ENCODE results near the gene GAL3ST3.

GAL3ST3 gene

DNA sequence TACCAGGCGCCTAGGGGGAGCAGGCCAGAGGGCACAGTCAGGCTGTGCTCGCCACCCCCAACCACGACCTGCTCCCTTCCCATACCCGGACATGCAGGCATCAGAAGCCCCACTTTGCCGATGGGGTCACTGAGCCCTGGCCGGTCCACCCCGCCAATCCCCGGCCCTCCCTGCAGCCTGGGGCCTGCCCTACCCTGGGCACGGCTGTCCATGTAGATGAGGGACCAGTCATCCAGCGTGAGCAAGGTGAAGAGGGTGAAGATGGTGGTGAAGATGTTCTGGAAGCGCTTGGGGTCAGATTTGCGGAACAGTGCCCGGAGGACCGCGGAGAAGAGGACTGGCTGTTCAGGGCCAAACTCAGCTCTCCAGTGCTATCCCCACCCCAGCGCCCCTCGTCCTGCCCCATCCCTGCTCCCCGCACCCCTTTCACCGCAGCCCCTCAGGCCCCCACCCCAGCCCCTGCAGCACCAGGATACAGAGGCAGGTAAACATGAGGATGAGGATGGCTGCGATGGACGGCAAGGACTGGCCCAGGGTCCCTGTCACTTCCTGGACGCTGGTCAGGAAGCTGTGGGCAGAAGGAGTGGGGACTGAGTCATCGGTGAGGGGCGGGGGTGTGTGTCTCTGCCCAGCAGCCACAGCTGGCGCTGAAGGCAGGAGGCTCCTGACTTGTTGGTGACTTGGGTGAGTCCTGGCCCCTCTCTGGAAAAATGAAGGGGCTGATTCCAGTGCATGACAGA, 28.2 kb downstream of the GAL3ST3 start:
- DNase-seq, result no peak
- no peaks in the 10 kb centered on the region for H3K9me3 Mint-ChIP-seq
- no peak overlapping the region for H3K4me3 Mint-ChIP-seq
- TF ChIP-seq, protein P1, sequence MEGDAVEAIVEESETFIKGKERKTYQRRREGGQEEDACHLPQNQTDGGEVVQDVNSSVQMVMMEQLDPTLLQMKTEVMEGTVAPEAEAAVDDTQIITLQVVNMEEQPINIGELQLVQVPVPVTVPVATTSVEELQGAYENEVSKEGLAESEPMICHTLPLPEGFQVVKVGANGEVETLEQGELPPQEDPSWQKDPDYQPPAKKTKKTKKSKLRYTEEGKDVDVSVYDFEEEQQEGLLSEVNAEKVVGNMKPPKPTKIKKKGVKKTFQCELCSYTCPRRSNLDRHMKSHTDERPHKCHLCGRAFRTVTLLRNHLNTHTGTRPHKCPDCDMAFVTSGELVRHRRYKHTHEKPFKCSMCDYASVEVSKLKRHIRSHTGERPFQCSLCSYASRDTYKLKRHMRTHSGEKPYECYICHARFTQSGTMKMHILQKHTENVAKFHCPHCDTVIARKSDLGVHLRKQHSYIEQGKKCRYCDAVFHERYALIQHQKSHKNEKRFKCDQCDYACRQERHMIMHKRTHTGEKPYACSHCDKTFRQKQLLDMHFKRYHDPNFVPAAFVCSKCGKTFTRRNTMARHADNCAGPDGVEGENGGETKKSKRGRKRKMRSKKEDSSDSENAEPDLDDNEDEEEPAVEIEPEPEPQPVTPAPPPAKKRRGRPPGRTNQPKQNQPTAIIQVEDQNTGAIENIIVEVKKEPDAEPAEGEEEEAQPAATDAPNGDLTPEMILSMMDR (IDR thresholded peaks at IDR 0.05), result no peak
- H3K36me3 Mint-ChIP-seq (ENCODE audit: low read depth), result no peaks in the 10 kb centered on the region
- no peaks in the 10 kb centered on the region for H3K4me1 Mint-ChIP-seq
- H3K27me3 Mint-ChIP-seq (ENCODE audit: low read depth, poor library complexity), result peaks cover 39% of the 10 kb centered on the region
- H3K27ac Mint-ChIP-seq, result no peak overlapping the region

- no peaks in the 10 kb centered on the region for H3K36me3 Mint-ChIP-seq (ENCODE audit: low read depth)
- no peak overlapping the region for H3K4me3 Mint-ChIP-seq
- TF ChIP-seq, protein P1 (IDR thresholded peaks at IDR 0.05), result no peak
- no peak overlapping the region for H3K27ac Mint-ChIP-seq
- H3K27me3 Mint-ChIP-seq (ENCODE audit: low read depth, poor library complexity), result peaks cover 37% of the 10 kb centered on the region
- no peak for DNase-seq
- H3K4me1 Mint-ChIP-seq, result no peaks in the 10 kb centered on the region
- no peaks in the 10 kb centered on the region for H3K9me3 Mint-ChIP-seq
These were observed 28.7 kb downstream of the GAL3ST3 start for GRCh38 chr11:66020212-66020611.

DNA sequence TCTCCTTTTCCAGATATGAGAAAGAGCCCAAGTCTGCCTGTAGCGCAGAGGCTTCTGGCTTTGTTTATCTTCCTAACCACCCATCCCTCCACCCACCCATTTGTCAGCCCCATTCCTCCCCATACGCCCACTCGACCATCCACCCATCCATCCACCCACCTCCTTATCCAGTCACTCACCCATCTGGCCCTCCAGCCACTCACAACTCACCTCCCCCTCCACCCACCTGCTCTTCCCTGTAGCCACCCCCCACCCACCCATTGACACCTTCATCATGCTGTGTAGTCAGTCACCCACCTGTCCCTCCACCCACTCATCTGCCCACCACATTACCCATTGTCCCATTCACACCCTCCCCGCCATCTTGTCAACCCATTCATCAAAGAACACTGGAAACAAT, 31.6 kb downstream of the GAL3ST3 start:
- no peak overlapping the region for H3K27ac Mint-ChIP-seq
- no peaks in the 10 kb centered on the region for H3K36me3 Mint-ChIP-seq (ENCODE audit: low read depth)
- TF ChIP-seq, protein P1 (IDR thresholded peaks at IDR 0.05), result no peak
- H3K4me1 Mint-ChIP-seq, result no peaks in the 10 kb centered on the region
- no peak overlapping the region for H3K4me3 Mint-ChIP-seq
- no peak for DNase-seq
- H3K27me3 Mint-ChIP-seq (ENCODE audit: low read depth, poor library complexity), result peaks cover 27% of the 10 kb centered on the region
- H3K9me3 Mint-ChIP-seq, result no peaks in the 10 kb centered on the region

GRCh38 chr11:66016793-66017177, 32.2 kb downstream of the GAL3ST3 start:
- H3K4me1 Mint-ChIP-seq, result no peaks in the 10 kb centered on the region
- DNase-seq, result no peak
- no peak overlapping the region for H3K4me3 Mint-ChIP-seq
- TF ChIP-seq, protein P1 (IDR thresholded peaks at IDR 0.05), result no peak
- H3K27me3 Mint-ChIP-seq (ENCODE audit: low read depth, poor library complexity), result peaks cover 23% of the 10 kb centered on the region
- H3K9me3 Mint-ChIP-seq, result no peaks in the 10 kb centered on the region
- H3K36me3 Mint-ChIP-seq (ENCODE audit: low read depth), result no peaks in the 10 kb centered on the region
- no peak overlapping the region for H3K27ac Mint-ChIP-seq

DNA sequence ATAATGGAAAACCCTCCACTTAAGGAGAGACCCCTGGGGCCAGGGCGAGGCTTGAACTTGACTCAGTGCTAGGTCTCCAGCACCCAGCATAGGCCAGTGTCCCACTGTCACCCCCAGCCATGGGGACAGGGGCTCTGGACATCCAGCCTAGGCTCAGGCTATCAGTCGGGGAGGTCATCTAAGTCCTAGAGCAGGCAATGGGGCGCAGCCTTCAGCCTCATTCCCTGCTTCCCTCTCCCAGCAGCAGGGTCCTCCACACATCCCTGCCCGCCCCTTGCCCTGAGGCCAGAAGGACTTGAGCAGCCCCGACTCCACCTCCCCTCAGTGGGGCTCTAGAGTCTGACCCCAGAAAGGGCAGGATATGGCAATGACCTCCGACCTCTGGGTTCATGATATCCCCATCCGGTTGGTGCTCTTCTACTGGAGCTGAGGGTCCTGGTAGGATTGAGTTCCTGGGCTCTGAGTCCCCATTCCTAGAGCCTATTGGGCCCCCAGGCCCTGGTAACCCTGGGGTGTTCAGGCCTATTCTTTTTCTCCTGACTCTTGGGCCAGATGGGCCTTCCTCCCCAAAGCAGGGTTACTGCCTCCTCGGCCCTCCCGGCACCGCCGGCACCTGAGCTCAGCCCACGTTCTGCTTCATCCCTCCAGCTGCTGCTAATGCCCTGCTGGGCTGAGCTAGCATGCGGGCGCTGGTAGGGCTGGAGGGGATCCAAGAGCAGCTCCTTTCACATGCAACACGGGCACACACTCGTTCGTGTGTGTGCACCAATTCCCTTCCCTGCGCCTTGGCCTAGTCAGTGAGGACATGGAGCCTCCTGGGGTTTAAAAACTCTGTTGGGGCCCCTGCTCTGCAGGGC, 32.8 kb downstream of the GAL3ST3 start:
- Mint-ChIP-seq H3K27me3 (ENCODE audit: low read depth, poor library complexity) (peaks cover 23% of the 10 kb centered on the region), H3K4me1 (no peaks in the 10 kb centered on the region), H3K36me3 (ENCODE audit: low read depth) (no peaks in the 10 kb centered on the region), H3K27ac (no peak overlapping the region), H3K9me3 (no peaks in the 10 kb centered on the region), H3K4me3 (no peak overlapping the region)
- no peak for DNase-seq
- TF ChIP-seq, protein P1 (IDR thresholded peaks at IDR 0.05), result no peak

Measured in nephron progenitor cell (in vitro differentiated cells).